ENCODE data around the gene HIC1.

Gene HIC1

DNA sequence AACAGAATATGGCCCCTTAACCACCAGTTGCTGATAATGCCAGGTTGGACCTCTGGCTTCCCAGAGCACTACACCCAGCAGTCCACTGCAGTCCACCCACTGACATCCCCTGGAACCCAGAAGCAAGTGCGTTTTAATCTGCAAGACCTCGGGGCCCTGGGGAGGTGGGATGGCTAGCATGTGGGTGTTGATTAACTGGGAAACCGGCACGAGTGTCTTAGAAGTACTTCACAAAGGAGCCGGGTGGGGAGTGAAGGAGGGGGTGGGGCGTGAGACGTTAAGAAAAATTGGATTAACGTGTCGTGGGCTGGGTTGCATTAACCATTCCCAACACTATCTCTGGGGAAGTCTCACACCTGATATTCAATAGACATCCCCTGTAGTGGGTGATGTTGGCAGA is 6.1 kb upstream of the HIC1 start:
- DNase-seq: no peak

DNA sequence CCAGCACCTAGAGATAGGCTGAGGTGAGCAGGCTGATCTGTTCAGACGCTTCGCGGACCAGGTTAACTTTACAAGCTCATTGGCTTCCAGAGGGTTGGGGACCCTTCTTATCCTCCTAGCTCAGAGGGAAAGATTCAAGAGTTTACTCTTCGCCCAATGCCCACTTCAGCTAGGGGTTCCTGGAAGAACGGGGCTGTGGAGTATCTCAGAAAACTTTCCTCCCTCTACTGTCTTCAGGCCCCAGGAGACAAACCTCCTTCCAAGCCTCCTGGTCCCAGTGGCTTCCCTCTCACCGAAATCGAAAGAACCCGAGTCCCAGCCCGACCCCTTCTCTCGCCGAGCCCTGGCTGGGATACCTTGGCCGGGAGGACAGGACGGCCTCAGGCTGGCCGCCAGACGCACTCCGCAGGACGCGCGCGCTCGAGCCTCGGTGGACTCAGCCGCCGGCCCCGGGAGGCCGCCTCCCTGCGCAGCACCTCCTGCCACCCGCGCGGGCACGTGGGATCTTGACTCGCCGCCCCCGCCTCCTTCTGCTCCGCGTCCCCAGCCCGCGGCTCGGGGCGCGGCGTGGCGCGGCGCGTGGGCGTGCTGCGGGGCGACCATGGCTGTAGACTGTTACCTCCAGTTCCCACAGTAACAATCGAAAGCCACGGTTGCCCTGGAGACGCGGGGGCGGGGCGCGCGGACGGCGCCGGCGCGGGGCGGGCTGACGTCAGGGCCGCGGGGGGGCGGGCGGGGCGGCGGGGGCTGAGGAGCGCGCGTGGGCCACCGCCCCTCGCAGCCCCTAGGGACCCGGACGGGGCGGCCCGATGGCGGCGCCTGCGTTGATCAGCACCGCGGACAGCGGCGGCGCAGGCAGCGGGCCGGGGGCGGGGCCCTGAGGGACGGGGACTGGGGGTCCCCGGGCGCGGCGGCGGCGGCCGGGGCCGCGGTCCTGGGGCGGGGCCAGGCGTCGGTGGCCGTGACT is 5.3 kb upstream of the HIC1 start:
- DNase-seq: peak; percentile 85

DNA sequence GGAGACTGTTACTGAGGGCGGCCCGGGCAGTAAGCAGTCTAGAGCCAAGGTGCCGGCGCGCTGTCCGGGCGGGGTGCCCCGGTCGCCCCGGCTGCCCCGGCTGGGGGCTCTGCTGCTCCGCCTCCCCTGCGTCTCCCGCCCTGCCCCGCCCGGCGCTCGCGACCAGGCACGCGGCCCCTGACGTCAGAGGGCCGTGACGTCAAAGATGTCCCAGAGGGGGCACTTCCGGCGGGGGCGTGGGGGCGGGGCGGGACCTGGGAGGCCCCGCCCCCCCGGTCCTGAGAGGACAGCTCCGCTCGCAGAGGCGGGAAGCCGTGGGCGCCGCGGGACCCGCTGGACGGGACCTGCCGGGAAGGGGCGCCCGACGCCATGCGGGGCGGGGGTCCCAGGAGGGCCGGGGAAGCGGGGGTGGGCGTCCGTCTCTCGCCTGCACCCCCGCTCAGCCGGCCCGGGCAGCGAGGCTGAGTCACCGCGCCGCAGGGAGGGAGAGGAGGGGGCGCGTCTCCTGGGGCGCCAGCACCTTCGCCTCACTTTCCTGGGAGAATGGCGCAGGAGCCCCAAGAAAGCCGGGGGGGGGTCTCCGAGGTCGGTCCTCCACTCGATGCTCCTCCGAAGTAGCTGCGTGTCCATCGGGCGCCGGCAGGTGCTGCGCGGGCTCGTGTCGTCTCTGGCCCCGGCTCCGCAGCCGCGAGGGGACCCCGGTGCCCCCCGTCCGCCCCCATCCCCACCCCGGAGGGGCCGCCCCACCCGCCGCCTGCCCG is 4.4 kb upstream of the HIC1 start:
- DNase-seq: peak; percentile 60

DNA sequence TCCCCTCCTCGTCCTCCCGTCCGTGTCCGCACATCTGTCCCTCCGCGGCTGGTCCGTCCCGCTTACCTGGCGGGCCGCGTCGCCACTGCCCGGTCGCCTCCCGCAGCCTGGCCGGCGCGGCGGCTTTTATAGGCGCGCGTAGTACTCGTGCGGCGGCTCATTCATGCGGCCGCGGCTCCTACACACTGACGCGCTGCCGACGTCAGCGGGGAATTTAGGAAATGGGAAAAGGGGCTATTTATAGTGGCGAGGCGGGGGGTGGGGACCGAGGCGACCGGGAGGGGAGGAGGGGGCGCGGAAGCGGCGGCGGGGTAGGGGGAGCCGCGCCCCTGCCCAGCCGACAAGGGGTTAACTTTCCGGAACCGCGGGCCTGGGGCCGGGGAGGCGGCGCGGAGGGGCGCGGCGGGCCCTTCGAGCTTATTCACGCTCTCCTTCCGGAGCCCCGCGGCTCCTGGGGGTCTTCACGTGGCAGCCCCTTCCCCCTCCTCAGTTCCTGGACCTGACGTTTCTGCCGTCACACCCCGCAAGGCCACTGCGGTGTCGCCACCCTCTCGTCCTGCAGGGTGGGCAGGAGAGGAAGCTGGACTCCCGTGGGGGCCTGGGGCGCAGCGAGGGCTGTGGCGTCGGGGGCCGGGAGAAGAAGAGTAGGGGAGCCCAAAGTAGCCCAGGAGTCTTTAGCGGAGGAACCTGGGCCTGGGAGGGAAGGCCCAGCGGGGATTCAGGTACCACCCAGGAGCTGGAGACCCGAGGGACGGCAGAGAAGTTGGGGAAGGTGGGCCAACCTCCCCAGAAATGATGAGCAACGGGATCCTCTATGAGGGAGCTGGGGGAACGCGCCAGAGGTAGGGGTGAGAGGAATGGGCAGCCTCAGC is 3.6 kb upstream of the HIC1 start:
- no peak for DNase-seq

DNA sequence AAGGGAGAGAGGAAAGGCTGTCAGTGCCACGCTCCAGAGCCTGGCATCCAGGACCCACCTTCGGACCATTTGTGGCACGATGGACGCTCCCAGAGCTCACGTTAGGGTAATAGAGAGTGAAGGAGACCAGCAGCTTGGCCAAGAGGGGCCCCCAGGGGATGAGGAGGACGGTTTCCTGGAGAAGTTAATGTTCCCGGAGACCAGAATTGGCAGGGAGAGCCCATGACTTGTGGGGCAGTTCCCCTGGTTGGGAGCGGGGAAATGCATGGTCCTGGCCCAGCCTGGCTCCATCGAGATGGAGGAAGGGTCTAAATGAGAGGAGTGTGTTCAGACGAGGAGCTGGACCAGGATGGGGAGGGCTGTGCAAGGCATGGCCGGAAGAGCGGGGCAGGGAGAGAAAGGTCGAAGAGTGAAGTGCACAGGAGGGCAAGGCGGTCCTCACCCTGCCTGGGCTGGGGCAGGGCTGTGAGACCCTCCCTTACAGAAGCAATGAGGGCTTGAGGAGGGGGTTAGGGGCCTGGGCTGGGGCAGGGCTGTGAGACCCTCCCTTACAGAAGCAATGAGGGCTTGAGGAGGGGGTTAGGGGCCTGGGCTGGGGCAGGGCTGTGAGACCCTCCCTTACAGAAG is 2.9 kb upstream of the HIC1 start:
- DNase-seq: no peak

DNA sequence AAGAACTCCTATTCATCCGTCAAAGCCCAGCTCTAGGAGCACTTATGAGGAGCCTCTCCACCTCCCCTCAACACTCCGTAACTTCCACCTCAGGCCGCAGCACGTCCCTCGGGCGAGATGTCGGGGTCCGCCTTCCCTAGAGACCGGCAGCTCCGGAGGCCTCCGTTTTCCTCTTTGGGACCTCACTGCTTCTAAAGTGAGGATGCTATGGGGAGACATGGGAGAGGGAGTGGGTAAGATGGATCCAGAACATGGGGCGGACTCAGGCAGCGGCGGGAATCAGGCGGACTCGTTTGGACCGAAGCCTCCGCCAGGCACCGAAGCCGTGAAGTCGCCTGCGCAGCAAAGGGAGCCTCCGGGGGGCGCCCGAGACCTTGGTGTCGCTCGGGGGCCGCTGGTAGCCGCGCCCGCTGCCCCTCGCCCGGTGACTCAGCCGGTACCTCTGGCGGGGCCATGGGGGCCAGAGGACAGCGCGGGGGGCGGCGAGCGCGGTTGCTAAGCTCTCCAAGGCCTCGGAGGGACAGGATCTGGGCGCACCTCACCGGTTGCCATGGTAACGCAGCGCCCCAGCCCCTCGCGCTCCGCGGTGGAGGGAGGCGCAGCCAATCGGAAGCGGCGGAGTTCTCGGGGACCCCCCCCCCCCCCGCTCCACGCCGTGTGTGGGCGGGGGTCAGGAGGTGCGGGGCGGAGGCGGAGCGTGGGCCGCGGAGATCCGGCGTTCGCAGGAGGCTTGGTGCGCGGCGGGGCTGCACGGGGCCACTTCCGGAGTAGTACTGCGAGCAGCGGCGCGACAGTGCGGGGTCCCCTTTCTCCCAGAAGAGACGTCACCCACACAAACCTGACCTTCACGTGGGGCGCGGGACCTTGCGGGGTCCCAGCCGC is 1.3 kb upstream of the HIC1 start:
- DNase-seq: peak; percentile 71

DNA sequence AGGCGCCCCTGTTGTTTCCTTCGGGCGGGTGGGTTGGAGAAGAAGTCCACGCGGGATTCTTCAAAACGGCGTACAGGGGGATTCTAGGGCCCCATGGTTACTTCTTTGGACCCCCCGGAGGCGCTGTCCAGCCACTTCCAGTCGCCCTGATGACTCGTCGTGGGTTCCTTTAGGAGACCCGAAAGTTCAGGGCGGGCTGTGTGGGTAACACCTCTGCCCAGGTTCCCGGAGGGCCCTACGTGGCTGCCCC is 716 bp upstream of the HIC1 start:
- DNase-seq: no peak

DNA sequence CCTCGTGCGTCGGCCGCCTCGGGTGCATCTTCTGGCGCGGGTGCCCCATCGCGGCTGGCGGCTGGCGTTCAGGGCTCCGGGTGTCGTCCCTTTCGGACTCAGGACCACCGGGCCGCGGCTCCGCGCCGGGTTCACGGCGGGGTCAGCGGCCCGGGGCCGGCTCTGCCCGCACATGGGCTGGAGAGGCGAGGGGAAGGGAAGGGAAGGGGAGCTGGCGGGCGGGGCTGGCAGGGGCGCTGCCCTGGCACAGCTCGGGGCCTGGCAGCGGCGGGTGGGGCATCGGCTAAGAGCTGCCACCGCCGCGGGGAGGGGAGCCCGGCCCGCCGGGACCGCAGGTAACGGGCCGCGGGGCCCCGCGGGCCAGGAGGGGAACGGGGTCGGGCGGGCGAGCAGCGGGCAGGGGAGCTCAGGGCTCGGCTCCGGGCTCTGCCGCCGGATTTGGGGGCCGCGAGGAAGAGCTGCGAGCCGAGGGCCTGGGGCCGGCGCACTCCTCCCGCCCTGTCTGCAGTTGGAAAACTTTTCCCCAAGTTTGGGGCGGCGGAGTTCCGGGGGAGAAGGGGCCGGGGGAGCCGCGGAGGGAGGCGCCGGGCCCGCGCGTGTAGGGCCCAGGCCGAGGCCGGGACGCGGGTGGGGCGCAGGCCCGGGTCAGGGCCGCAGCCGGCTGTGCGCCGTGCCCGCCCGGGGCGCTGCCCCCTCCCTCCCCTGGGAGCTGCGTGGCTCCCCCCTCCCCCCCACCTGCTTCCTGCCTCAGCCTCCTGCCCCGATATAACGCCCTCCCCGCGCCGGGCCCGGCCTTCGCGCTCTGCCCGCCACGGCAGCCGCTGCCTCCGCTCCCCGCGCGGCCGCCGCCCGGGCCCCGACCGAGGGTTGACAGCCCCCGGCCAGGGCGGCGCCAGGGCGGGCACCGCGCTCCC is 646 bp downstream of the HIC1 start:
- DNase-seq: no peak

DNA sequence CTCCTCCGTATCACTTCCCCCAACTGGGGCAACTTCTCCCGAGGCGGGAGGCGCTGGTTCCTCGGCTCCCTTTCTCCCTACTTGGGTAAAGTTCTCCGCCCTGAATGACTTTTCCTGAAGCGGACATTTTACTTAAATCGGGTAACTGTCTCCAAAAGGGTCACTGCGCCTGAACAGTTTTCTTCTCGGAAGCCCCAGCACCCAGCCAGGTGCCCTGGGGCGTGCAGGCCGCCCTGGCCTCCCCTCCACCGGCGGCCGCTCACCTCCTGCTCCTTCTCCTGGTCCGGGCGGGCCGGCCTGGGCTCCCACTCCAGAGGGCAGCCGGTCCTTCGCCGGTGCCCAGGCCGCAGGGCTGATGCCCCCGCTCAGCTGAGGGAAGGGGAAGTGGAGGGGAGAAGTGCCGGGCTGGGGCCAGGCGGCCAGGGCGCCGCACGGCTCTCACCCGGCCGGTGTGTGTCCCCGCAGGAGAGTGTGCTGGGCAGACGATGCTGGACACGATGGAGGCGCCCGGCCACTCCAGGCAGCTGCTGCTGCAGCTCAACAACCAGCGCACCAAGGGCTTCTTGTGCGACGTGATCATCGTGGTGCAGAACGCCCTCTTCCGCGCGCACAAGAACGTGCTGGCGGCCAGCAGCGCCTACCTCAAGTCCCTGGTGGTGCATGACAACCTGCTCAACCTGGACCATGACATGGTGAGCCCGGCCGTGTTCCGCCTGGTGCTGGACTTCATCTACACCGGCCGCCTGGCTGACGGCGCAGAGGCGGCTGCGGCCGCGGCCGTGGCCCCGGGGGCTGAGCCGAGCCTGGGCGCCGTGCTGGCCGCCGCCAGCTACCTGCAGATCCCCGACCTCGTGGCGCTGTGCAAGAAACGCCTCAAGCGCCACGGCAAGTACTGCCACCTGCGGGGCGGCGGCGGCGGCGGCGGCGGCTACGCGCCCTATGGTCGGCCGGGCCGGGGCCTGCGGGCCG is 1.6 kb downstream of the HIC1 start:
- DNase-seq: peak; percentile 54

DNA sequence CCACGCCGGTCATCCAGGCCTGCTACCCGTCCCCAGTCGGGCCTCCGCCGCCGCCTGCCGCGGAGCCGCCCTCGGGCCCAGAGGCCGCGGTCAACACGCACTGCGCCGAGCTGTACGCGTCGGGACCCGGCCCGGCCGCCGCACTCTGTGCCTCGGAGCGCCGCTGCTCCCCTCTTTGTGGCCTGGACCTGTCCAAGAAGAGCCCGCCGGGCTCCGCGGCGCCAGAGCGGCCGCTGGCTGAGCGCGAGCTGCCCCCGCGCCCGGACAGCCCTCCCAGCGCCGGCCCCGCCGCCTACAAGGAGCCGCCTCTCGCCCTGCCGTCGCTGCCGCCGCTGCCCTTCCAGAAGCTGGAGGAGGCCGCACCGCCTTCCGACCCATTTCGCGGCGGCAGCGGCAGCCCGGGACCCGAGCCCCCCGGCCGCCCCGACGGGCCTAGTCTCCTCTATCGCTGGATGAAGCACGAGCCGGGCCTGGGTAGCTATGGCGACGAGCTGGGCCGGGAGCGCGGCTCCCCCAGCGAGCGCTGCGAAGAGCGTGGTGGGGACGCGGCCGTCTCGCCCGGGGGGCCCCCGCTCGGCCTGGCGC is 2.4 kb downstream of the HIC1 start:
- DNase-seq: no peak

DNA sequence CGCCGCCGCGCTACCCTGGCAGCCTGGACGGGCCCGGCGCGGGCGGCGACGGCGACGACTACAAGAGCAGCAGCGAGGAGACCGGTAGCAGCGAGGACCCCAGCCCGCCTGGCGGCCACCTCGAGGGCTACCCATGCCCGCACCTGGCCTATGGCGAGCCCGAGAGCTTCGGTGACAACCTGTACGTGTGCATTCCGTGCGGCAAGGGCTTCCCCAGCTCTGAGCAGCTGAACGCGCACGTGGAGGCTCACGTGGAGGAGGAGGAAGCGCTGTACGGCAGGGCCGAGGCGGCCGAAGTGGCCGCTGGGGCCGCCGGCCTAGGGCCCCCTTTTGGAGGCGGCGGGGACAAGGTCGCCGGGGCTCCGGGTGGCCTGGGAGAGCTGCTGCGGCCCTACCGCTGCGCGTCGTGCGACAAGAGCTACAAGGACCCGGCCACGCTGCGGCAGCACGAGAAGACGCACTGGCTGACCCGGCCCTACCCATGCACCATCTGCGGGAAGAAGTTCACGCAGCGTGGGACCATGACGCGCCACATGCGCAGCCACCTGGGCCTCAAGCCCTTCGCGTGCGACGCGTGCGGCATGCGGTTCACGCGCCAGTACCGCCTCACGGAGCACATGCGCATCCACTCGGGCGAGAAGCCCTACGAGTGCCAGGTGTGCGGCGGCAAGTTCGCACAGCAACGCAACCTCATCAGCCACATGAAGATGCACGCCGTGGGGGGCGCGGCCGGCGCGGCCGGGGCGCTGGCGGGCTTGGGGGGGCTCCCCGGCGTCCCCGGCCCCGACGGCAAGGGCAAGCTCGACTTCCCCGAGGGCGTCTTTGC is 3.1 kb downstream of the HIC1 start:
- DNase-seq: no peak

DNA sequence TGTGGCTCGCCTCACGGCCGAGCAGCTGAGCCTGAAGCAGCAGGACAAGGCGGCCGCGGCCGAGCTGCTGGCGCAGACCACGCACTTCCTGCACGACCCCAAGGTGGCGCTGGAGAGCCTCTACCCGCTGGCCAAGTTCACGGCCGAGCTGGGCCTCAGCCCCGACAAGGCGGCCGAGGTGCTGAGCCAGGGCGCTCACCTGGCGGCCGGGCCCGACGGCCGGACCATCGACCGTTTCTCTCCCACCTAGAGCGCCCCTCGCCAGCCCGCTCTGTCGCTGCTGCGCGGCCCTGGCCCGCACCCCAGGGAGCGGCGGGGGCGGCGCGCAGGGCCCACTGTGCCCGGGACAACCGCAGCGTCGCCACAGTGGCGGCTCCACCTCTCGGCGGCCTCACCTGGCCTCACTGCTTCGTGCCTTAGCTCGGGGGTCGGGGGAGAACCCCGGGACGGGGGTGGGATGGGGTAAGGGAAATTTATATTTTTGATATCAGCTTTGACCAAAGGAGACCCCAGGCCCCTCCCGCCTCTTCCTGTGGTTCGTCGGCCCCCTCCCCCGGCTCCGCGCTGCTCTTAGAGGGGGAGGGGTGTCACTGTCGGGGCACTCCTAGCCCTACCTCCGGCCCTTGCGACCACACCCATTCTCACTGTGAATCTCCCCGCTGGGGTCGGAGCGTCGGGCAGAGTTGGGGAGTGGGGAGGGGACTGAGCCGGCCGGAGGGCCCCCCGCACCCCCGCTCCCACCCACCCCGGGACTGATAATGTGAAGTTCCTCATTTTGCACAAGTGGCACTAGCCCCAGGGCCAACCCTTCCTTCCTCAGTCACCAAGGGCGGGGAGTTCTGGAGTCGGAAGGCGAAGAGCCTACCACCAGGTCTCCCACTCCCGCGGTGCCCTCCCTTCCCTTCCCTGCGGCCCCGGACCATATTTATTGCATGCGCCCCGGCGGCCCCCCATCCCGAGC is 4.0 kb downstream of the HIC1 start:
- peak; percentile 80 for DNase-seq

DNA sequence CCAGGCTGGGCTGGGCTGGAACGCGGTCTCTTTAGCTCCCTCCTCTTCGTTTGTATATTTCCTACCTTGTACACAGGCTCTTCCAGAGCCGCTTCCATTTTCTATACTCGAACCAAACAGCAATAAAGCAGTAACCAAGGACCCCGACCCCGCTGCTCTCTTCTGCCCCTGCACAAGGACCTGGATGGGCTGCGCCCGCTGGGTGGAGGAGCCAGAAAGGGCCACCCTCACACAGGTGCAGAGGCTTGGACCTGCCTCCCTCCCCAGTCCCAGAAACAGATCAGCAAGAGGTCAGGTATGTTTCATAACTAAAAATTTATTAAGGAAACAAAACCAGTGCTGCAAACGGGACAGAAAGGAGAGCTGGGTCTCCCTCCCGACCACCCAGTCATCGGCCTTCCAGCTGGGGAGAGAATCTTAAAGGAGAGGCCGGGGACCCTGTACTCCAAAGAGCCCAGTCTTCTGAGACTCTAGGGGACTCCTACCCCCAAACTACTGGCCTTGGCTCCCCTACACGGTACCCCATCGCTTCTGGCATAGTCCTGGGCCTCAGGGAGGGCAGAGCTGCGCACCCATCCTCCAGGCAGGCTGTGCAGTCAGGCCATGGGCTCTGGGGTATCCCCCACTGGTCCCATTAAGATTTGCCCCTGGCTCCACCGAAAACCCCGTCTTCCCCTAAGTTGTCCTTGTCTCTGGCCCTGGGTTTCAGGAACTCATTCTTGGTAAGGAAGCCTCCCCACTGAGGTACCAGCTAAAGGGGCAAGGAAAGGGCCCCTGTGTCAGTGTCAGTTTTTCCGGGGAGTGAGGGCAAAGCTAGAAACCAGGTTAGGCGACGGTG is 4.9 kb downstream of the HIC1 start:
- no peak for DNase-seq

DNA sequence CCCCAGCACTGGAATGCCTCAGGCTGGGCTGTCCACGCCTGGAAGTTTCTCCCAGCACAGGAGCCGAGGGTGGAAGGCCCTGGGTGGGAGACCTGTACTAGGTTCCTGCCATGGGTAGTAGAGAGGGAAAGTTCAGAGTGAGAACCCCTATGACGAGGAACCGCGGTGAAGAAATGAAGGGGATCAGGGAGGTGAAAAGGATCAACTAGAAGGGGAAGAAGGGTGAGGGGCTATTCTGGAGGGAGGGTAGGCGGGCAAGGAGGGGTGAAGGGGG is 5.4 kb downstream of the HIC1 start:
- no peak for DNase-seq

DNA sequence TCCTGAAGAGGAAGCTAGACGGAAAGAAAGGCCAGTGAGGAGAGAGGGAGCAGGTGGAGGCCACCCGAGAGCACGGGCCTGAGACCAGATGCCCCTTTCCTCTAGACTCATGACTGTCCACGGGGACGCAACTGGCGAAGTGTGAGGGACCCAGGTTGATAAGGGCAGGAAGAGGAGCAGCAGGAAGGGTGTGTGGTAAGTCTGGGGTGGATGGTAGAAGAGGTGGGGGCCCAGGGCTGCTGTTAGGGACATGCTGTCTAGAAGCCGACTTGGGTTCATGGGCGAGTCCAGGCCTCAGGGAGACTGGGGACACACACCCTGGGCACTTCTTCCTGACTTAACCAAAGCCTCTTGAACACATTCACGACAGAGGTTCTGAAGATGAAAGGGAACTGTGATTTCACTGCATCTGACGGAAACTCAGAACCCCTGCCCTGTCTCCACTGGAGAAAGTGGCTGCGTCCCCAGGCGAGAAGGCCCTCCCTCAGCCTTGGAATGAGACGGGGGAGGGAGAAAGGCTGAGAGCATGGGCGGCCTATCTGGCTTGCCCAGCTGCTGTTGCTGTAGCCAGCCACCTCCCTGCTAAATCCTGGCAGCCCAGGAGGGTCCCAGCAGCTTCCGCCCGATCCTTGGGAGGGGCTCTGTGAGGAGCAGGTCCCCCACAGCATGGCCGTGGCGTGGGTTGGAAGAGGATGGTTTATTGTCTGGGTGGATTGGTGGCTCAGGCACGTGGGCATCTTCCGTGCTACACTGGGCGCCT is 6.0 kb downstream of the HIC1 start:
- DNase-seq: no peak

Measured in activated CD4-positive, alpha-beta T cell treated with anti-CD3 and anti-CD28 coated beads, Interleukin-2, Interleukin-6, amounts not matched to agents 100 ng/mL and 50 ng/mL, durations not matched to agents 16 hours and 8 hours (primary cell).